IPS DF 4.7 (cell line): ENCODE results near the gene SLC38A3.
"Not testable (repeated sequence)": the region's sequence is repeated elsewhere in the genome, so short reads cannot be mapped to it uniquely, and the experiment has no call there.

Source experiments
- DNase-seq: peaks from one replicate; pipeline ENCODE4 v3.0.0-alpha.2; 2013; ENCODE audit warnings: low spot score; ENCODE audit errors: extremely low read depth

Gene SLC38A3

DNA sequence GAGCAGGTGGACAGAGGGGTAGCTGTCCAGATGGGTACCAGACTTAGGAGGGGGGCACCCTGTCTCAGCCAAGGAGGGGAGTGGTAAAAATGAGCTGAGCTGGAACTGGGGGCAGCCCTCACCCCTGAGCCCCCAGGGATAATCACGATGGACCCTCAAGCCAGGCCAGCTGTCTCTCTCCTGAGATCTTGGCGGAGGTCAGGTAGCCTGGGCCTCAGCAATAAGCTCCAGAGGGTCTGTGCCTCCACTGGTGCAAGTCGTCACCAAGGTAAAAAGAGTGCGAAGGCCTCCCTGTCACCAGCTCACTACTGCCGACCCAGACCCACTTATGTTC, 5.1 kb downstream of the SLC38A3 start:
- no peak for DNase-seq

DNA sequence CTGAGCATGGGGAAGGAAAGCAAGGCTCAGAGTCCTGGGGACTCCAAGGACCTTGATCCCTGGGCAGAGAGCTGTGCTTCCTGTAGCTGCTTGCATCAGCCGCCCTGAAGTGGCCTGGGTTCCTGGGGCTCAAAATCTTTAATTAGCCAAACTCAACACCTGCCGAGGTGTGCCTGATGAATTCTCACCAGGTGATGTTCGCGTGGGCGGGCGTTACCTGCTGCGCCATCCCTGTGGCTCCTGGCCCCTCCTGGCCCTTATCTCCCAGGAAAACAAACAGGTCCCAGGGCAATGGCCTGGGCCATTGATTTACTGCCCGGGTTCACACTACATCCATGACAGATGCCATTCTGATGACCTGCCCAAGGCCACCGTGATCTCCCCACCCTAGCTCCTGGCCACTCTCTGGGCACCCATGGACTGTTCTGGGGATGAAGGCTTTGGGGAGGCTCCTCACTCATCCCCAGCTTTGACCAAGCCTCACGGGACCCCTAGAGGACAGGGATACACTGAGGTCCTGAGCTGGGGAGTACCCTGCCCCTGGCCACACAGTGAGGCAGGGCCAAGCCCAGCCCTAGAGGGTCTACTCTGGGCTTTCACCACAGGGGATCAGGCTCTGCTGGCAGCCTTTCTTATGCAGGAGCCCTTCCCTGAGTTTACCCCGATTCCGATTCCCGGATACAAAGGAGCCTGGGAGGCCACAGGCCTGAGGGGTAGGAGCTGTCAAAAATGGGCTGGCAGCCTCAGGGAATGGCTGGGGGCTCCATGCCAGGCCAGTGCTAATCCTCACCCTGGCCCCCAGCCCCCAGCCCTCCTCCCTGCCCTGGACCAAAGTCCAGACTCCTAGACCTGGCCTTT, 5.7 kb downstream of the SLC38A3 start:
- no peak for DNase-seq

DNA sequence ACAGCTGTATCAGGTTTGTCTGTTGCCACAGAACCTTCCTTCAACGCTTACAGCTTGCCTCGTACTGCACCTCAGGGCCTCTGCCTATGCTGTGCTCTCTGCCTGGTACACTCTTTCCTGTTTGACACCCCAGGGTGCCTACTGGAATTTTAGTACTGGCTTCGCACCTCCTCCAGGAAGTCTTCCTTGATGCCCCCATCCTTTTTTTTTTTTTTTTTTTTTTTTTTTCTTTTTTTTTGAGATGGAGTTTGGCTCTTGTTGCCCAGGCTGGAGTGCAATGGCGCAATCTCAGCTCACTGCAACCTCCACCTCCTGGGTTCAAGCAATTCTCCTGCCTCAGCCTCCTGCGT, 6.3 kb downstream of the SLC38A3 start:
- DNase-seq, result not testable (repeated sequence)

DNA sequence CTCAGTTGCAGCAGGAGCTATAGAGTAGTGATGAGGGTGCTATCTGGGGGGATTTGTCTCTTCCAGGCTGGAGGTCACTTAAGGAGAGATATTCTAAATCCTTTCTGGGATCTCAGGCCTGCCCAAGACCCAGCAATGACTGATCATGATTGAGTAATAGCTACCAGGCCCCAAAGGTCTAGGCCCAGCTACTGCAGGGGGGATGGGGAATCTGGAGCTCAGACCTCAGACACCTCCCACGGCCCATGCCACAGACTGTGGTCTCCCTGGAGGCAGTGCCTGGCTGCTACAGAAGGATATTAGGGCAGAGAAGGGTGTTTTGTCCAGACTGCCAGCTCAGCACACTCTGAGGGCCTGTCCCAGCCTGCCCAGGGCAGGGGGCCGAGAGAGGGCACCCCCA, 6.9 kb downstream of the SLC38A3 start:
- no peak for DNase-seq

DNA sequence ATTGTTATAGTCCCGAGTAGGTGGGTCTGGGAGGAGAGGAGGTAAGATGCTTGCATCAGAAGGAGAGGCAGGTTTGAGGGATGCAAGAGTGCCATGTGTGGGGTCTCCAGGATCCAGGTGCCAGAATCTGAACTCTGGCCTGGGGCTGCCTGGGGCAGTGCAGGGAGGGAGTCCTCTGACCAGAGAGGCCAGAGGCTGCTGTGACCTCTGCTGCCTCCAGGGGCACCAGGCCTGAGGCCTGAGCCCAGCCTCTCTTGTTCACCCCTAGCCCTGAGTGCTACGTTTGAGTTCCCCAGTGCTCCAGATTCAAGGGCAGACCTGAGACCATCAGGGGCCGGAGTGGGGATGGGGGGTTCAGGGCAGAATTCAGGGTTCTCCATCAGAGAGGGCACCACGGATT, 7.4 kb downstream of the SLC38A3 start:
- no peak for DNase-seq

DNA sequence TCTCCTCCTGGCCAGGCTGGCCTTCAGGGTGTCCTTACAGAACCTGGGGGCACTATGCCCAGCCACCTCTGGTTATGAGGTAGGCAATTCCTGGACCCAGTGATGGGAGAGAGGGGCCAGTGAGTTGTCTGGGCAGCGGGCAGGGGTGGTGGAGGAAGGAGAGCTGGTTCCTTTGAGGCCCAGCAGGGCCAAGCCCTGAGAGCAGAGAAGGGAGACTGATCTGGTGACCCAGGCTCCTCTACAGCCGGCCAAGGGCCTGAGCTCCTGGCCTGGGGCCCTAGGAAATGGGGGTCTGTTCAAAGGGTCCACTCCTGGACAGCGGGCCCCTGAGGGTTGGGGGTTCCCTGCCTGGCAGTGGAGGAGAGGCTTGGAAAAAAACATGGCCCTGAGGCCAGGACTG, 7.9 kb downstream of the SLC38A3 start:
- no peak for DNase-seq

DNA sequence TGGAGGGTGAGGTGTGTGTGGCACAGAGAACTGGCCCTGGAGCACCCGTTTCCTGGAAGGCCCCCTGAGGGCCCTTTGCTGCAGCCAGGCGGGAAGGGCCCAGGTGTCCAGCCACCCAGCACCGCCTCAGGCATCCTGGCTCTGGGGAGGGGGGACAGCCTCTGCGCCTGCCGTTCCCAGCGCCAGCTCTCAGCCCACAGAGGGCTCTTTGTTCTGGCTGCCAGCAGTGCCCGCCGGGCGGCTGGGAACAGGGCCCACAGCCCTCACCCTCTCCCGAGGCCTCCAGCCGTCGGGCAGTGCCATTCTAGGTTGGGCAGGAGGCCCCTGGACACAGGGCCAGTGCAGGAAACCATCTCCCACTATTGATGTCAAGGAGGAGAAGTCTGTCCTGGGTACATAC, 8.3 kb downstream of the SLC38A3 start:
- DNase-seq, result no peak

DNA sequence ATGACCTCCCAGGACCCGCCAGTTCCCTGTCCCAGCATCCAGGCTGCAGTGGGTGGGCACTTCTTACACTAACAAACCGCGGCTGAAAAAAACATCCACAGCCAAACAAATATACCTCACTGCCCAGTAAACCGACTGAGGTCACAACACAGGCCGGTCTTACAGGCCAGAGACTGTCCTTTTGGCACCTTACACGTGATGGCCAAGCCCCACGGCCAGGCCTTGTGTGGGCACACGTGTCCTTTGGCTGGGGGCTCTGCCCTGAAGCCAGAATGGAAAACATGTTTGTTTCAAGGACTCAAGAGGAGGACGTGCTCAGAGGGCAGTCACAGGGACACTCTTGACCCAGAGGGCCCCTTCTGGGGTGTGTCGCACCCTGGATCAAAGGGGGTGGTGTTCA, 9.8 kb downstream of the SLC38A3 start:
- DNase-seq, result no peak

DNA sequence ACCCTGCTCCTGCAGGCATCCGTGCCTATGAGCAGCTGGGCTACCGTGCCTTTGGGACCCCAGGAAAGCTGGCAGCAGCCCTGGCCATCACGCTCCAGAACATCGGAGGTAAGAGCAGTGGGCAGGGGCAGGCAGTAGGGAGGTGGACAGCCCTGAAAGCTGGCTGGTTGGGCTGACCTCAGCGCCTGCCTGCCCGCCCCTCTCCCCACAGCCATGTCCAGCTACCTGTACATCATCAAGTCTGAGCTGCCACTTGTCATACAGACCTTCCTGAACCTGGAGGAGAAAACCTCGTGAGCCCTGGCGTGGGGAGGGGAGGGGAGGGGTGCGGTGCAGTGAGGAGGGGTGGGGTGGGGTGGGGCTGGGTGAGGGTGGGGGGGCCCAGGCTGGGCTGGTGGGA, 10.5 kb downstream of the SLC38A3 start:
- DNase-seq, result no peak

DNA sequence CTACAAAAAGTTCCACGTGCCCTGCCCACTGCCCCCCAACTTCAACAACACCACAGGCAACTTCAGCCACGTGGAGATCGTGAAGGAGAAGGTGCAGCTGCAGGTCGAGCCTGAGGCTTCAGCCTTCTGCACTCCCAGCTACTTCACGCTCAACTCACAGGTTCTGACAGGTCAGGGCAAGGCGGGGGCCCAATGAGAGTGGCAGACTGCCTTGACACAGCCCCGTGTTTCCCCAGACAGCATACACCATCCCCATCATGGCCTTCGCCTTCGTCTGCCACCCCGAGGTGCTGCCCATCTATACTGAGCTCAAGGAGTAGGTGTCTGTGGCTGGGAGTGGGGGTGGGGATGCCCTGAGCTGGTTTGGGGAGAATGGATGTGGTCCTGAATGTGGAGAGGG, 12.6 kb downstream of the SLC38A3 start:
- no peak for DNase-seq

DNA sequence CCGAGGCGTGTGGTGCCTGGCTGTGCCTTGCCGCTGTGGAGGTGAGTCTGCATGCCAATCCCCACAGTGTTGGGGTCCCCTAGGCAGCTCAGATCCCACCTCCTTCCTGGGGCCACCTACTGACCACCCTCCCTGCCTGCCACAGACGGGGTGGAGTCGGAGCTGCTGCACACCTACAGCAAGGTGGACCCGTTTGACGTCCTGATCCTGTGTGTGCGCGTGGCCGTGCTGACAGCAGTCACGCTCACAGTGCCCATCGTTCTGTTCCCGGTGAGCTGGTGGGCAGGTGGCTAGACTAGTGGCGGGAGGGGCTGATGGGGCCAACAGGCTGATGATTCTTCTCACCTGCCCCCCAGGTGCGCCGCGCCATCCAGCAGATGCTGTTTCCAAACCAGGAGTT, 13.4 kb downstream of the SLC38A3 start:
- no peak for DNase-seq

DNA sequence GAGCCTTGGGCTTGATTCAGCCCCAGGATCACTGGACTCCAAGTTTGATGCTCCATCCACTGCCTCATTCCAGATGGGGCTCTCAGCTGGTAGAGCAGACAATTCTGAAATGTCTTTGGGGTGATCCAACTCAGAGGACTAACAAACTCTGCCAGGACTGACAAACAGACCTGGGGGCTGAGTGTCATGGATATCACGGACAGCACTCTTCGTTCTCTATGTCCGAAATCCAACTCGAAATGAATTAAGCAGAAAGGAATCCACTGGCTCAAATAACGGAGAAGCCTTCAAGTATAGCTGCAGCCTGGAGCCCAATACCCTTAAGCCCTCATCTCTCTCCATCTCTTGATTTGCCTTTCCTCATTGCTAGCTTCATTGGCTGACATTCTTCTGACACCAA, 14.2 kb downstream of the SLC38A3 start:
- DNase-seq, result no peak

DNA sequence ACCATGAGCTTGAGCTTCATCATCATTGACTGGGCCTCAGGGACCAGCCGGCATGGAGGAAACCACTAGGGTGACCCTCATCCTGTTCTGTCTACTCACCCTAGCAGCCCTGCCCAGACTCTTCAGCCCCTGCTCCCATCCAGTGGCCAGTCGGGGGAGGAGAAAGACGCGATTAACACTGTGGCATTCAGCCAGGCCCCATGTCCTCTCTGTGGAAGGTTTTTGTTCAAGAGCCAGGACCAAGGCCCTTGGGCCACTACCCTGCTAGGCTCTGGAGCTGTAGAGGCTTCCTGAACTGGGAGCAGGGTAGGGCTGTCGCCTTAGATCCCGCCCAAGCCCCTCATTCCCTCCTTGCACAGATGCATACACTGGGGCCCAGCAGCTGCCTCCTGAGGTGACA, 15.0 kb downstream of the SLC38A3 start:
- no peak for DNase-seq

DNA sequence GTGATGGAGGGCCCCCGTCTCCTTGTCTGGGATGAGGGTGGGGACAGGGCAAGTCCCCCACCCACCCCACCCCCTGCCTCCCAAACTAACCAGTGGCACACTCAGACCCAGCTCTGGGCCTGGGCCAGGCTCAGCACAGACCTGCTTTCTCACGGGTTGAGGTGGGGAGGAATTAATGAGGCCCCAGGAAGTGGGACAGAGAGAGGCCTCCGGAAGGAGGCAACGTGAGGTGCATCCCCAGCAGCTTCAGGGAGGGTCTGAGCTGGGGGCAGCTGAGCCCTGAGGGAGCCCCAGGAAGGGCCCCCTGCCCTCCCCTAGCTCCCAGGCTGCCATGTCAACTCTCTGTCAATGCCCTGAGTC, 16.0 kb downstream of the SLC38A3 start:
- DNase-seq, result no peak

DNA sequence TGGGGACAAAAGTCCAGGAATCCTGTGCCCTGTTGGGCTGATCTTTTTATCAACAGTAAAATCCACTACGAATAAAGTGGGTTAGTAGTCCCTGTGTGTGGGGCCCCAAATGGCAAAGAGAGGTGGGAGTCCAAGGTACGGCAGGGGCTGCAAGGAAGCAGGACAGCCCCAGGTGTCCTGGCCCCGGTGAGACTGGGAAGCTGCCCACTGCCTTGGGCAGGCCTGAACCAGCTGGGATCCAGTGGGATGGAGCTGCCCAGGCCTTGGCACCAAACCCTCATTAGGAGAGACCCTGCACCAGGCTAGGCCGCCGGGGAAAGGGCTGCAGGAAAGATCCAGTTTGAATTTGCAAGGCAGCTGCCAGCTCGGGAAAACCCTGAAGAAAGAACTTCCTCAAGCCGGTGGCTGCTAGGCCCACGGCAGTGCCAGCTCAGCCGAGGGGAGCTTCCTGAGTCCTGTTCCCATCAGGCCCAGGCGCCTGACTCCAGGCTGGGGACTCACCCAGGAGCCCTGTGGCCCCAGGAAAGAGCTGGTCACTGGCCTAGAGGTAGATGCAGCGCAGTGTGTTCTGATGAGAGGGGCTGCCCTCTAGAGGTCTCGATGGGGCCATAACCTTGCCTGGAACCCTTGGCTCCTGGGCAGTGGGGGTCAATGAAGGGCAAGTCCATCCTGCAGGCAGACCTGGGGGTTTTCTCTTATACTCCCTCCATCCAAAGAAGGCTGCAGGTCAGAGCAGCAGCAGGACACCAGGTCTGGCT, 16.5 kb downstream of the SLC38A3 start:
- no peak for DNase-seq

DNA sequence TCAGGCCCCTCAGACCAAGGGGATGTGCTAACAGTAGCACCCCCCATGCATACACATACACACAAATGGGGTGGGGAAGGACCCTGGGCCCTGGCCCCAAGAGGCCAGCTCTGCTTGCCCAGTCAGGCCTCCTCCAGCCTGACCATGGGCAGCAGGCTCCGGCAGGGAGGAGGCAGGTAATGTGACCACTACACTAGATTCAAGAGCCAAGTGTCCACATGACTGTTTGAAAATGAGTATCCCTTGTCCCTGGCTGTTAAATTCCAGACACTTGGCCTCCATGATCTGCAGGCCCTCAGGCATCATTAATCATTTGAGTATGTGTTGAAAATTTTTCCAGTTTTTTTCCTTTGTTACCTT, 17.1 kb downstream of the SLC38A3 start:
- DNase-seq, result no peak

DNA sequence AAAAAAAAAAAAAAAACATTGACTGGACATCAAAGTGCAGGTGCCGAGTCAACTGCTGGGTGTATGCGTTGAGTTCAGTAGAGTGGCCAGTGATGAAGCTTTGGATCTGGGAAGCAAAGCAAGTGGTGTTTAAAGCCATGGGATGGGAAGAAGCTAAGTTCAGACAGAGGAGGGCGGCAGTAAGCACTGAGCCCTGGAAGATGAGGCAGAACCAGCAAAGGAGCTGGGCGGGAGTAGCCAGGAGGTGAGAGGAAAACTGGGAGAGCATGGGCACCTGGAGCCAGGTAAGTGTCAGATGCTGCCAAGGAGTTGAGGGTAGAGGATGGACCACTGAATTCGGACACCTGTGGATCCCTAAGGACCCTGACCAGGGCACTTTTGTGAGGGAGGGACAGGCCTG, 19.6 kb downstream of the SLC38A3 start:
- DNase-seq, result no peak

DNA sequence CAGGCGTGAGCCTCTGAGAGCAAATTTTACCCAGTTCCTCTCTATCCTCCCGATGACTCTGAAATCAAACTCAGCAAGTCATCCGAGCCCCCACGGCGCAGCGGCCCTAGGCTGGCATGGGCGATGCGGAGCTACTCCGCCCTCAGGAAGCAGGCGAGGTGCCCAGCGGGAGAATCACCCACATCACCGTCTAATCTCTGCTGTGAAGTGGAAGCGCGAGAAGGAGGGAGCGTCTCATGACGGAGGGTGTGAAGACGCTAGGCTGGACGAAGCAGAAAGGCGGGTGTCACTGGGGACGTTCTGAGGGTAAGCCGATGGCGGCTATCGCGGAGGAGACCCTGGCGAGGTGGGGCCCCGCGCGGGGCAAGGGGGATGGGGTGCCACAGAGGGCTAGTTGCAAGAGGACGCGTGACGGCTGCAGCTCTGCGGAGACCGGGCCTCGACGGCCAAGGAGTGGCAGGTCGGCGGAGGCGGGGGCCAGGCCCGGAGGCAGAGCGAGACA, 21.9 kb downstream of the SLC38A3 start:
- DNase-seq, result no peak

DNA sequence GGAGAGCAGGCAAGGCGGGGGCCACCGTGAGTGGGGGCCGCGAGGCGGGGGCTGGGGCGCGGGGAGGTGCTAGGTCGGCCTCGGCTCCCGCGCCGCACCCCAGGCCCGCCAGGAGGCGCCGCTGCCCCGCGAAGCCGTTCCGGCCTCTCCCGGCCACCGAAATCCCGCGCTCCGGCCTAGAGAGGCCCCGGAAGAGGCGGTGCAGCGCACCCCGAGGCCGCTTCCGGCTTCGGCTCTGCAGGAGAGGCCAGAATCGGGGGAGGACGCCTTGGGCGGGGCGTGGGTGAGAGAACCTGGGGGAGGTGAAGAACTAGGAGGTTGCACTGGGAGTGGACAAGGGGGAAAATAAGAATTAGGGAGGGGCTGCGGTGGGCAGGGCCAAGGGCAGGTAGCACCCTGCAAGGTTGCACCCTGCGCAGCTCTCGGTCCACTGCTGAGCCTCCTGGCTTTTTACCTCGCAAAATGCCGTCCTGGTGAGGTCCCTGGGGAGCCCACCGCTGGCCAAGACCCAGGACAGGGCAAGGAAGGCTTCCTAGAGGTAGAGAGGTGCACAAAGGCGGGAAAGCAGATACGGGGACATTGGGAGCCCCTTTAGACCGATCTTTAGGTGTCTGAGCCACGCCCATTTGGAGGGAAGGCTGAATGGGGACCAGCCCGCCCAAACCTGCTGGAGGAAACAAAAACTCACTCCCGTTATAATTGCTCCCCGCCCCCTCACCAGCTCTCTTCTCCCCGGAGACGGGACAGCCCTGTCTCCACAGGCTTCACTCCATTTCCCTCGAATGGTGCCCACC, 22.5 kb downstream of the SLC38A3 start:
- no peak for DNase-seq

DNA sequence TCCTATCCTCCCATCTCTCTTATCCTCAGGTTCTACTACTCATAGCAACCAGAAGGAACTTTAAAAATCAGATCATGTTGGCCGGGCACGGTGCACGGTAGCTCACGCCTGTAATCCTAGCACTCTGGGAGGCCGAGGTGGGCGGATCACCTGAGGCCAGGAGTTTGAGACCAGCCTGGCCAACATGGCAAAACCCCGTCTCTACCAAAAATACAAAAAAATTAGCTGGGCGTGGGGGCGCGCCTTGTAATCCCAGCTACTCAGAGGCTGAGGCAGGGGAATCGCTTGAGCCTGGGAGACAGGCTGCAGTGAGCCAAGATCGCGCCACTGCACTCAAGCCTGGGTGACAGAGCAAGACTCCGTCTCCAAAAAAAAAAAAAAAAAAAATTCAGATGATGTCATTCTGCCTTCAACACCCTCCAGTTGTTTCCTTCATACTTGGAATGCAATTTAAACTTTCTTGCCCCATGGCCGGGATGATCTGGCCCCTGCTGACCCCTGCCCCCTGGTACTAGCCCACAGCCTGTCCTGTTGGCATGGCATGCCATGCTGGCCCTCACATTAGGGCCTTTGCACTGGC, 23.2 kb downstream of the SLC38A3 start:
- not testable (repeated sequence) for DNase-seq

DNA sequence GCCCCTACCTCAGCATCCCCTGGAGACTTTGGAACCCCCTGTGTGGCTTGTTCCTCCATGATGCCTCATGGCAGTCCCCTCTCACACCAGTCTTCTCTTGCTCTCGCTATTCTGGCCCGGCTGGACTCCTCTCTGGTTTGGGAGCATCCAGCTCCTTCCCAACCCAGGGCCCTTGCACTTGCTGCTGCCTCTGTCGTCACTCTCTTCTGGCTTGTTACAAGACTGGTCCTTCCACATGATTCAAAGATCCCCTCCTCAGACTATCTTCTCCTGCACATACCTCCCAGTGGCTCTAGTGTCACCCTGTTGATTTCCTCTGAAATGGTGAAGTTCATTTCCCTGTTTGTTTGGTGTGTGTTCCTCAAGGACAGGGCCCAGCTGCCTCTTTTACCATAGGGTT, 24.4 kb downstream of the SLC38A3 start:
- DNase-seq, result no peak
